Kidney (tissue), 14 donors: ENCODE results near the gene RNF186. TPM values are rescaled to one million over a fixed set of nuclear protein-coding genes. Genes with fewer than 3 reads are reported as not detected.

Experiments used
- DNase-seq, 5 donors: peaks; one replicate each; pipeline ENCODE4 v3.0.0-alpha.2; 2013 to 2020
- FAIRE-seq: peaks from 2 replicates; lab custom pipeline; 2012; peaks lifted over from hg19 to GRCh38; lab: Jason Lieb, UNC
- H3K27ac ChIP-seq, 2 donors: one replicate each; pipeline ENCODE4 v1.7.0; 2013; ENCODE audit warnings: low read depth in 2 of 2, low read length in 2 of 2, inconsistent platforms in 1 of 2
- H3K27me3 ChIP-seq: one replicate; pipeline ENCODE4 v1.7.1; 2013; ENCODE audit warnings: low read length, inconsistent platforms; ENCODE audit not compliant: control insufficient read depth, insufficient read depth
- H3K36me3 ChIP-seq, 3 donors: one replicate each; pipeline versions ENCODE4 v1.7.0 to v1.7.1; 2013; ENCODE audit warnings: low read length in 3 of 3, control low read depth in 1 of 3, inconsistent platforms in 1 of 3; ENCODE audit not compliant: insufficient read depth in 3 of 3, control insufficient read depth in 2 of 3
- H3K4me1 ChIP-seq, 3 donors: one replicate each; pipeline versions ENCODE4 v1.7.0 to v1.7.1; 2013; ENCODE audit warnings: low read length in 3 of 3, inconsistent platforms in 1 of 3, low read depth in 1 of 3; ENCODE audit not compliant: control insufficient read depth in 2 of 3, insufficient read depth in 2 of 3
- H3K4me3 ChIP-seq, 3 donors: one replicate each; pipeline versions ENCODE4 v1.7.0 to v1.8.1; 2013; ENCODE audit warnings: low read length in 3 of 3, control low read depth in 1 of 3, inconsistent platforms in 1 of 3
- H3K9ac ChIP-seq, 3 donors: one replicate each; pipeline versions ENCODE4 v1.7.0 to v1.7.1; 2013; ENCODE audit warnings: low read length in 3 of 3, control low read depth in 1 of 3, inconsistent platforms in 1 of 3
- H3K9me3 ChIP-seq, 3 donors: one replicate each; pipeline versions ENCODE4 v1.7.0 to v1.7.1; 2013; ENCODE audit warnings: low read length in 3 of 3, control low read depth in 1 of 3, inconsistent platforms in 1 of 3; ENCODE audit not compliant: control insufficient read depth in 2 of 3, insufficient read depth in 1 of 3
- intact Hi-C: fragments of 100-400 bp; cut with DNase I; formaldehyde crosslinking; loops from one replicate; pipeline ENCODE4 v1.11.1; 2022
- polyA plus RNA-seq: library from polyadenylated mRNA; stranded (reverse); fragments of 350-450 nt; fragmentation: Illumina TruSeq; extraction: RNeasy Lipid Tissue Mini Kit (QIAGEN cat#74804); gene quantifications from one replicate; pipeline ENCODE4 v1.2.3, GENCODE V29; 2014; ENCODE audit warnings: low read depth, low replicate concordance; ENCODE audit not compliant: insufficient read depth
- total RNA-seq: library from RNA; stranded (reverse); fragmentation: NEBNext Ultra II Directional; extraction: Animal tissue kit (Norgen Biotek cat#: 25700); gene quantifications from one replicate; pipeline ENCODE4 v1.2.1, GENCODE V29; 2021
- TF ChIP-seq, protein P1 (sequence below): IDR thresholded peaks from 3 replicates; pipeline ENCODE4 v1.5.1; 2012; ENCODE audit warnings: mild to moderate bottlenecking, moderate library complexity, borderline replicate concordance; ENCODE audit not compliant: insufficient read depth; ENCODE audit errors: extremely low read depth
- donor health status: control.
- donor health status: control.
- donor health status: control.
- donor health status: control.
- donor health status: control.
- donor health status: DM: yes; HTN: yes; CAD: no.
- donor health status: Normal renal cell carcinoma (clear cell type).

The RNF186 gene
- total and polyA plus RNA-seq, 2 donors from 2014 or later = 2.7 to 111 TPM

DNA sequence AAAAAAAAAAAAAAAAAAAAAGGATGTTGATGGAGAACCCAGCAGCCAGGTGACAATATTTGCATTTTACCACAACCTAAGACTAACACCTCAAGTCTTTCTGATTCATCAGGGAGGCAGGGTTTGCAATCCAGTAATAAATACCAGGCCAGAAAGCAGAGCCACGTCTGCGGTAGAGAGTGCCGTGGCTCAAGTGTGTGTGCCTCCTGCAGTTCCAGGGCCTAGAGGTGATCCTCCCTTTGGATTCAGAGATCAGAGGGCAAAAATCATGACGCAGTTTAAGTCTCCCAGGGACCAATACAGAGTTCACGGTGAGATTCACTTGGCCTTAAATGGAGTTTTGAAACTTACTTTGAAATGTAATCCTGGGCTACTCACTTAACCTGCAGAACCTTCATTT is 50.2 kb downstream of the RNF186 start:
- FAIRE-seq (no peak), DNase-seq (no peak)
- Histone ChIP-seq H3K9me3 (no peaks in the 10 kb centered on the region), H3K27ac (peak overlapping the region; percentile 59 to 66), H3K4me1 (peaks cover 0 to 9% (median 0%) of the 10 kb centered on the region in 3 donors), H3K9ac (no peak overlapping the region), H3K27me3 (no peaks in the 10 kb centered on the region), H3K36me3 (peaks cover 0 to 2% (median 0%) of the 10 kb centered on the region in 3 donors), H3K4me3 (no peak overlapping the region)
- intact Hi-C loops = no loop called here
- TF ChIP-seq, protein P1, sequence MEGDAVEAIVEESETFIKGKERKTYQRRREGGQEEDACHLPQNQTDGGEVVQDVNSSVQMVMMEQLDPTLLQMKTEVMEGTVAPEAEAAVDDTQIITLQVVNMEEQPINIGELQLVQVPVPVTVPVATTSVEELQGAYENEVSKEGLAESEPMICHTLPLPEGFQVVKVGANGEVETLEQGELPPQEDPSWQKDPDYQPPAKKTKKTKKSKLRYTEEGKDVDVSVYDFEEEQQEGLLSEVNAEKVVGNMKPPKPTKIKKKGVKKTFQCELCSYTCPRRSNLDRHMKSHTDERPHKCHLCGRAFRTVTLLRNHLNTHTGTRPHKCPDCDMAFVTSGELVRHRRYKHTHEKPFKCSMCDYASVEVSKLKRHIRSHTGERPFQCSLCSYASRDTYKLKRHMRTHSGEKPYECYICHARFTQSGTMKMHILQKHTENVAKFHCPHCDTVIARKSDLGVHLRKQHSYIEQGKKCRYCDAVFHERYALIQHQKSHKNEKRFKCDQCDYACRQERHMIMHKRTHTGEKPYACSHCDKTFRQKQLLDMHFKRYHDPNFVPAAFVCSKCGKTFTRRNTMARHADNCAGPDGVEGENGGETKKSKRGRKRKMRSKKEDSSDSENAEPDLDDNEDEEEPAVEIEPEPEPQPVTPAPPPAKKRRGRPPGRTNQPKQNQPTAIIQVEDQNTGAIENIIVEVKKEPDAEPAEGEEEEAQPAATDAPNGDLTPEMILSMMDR = no peak

Other genes starting within 250 kb of the RNF186 start
- gene NBL1, start 171.0 kb downstream of the RNF186 start, total RNA-seq = 141 TPM
- gene NBL1, start 171.0 kb downstream of the RNF186 start, polyA plus RNA-seq = 47.4 TPM
- not detected for gene HTR6, start 150.4 kb downstream of the RNF186 start, total RNA-seq
- gene HTR6, start 150.4 kb downstream of the RNF186 start, polyA plus RNA-seq = not detected
- gene TMCO4, start 15.4 kb downstream of the RNF186 start, total RNA-seq = 36.5 TPM
- gene TMCO4, start 15.4 kb downstream of the RNF186 start, polyA plus RNA-seq = 35.0 TPM
- gene OTUD3, start 67.1 kb upstream of the RNF186 start, total RNA-seq = 12.9 TPM
- 2.5 TPM for gene OTUD3, start 67.1 kb upstream of the RNF186 start, polyA plus RNA-seq
- not detected for gene PLA2G2E, start 108.3 kb upstream of the RNF186 start, total RNA-seq
- not detected for gene PLA2G2E, start 108.3 kb upstream of the RNF186 start, polyA plus RNA-seq
- gene PLA2G2A, start 164.3 kb upstream of the RNF186 start, total RNA-seq = 0.63 TPM
- gene PLA2G2A, start 164.3 kb upstream of the RNF186 start, polyA plus RNA-seq = 0.52 TPM